Stimulated activated naive B cell treated with anti-CD40 and anti-IgM and Interleukin-4, amounts not matched to agents 10 μg/mL and 1 μg/mL and 100 μg/mL, for 72 hours (primary cell): Measurements from ENCODE around the gene ANKRD20A1.
A peak's percentile ranks its signal among the peaks of the same experiment; 100 is the strongest.
"Not testable (repeated sequence)": the region's sequence is repeated elsewhere in the genome, so short reads cannot be mapped to it uniquely, and the experiment has no call there.

Experiments
- ATAC-seq, 2 donors: fragments of 150-1000 bp; cut with Tn5 transposase; replicated peaks; 2 replicates each; pipeline ENCODE4 v1.10.0; 2021; ENCODE audit warnings: moderate library complexity in 1 of 2
- DNase-seq: peaks from one replicate; pipeline ENCODE4 v3.0.0; 2021
- H3K27ac Mint-ChIP-seq: one replicate; pipeline ENCODE4 v1.8.0; 2022; ENCODE audit warnings: mild to moderate bottlenecking, mixed read lengths
- H3K27me3 Mint-ChIP-seq, 2 donors: one replicate each; pipeline ENCODE4 v1.8.0; 2022; ENCODE audit warnings: mixed read lengths in 2 of 2
- H3K36me3 Mint-ChIP-seq, 2 donors: one replicate each; pipeline ENCODE4 v1.8.0; 2022; ENCODE audit warnings: mixed read lengths in 2 of 2, mild to moderate bottlenecking in 1 of 2
- H3K4me1 Mint-ChIP-seq, 2 donors: one replicate each; pipeline ENCODE4 v1.8.0; 2022; ENCODE audit warnings: mixed read lengths in 2 of 2, mild to moderate bottlenecking in 1 of 2
- H3K4me3 Mint-ChIP-seq, 2 donors: one replicate each; pipeline ENCODE4 v1.8.0; 2022; ENCODE audit warnings: mild to moderate bottlenecking in 2 of 2, mixed read lengths in 2 of 2, moderate library complexity in 1 of 2
- H3K9me3 Mint-ChIP-seq, 2 donors: one replicate each; pipeline ENCODE4 v1.8.0; 2022; ENCODE audit warnings: mixed read lengths in 2 of 2, mild to moderate bottlenecking in 1 of 2

The ANKRD20A1 gene

GRCh38 chr9:67858871-67859270 lies at the start of gene ANKRD20A1:
ANKRD20A1 (plus strand) TSS chr9:67858931; CDS start chr9:67859427, 496 bp downstream.
- not testable (repeated sequence) for ATAC-seq
- H3K4me3 Mint-ChIP-seq, result peak within 1 kb of the TSS in 1 of 2 donors; percentile 82
- H3K27me3 Mint-ChIP-seq, result peaks cover 0 to 12% of the 10 kb centered on the region in 2 donors

GRCh38 chr9:67832088-67832487 lies 26.6 kb upstream of the ANKRD20A1 start:
- not testable (repeated sequence) for H3K36me3 Mint-ChIP-seq, H3K4me1 Mint-ChIP-seq, H3K4me3 Mint-ChIP-seq, ATAC-seq, DNase-seq, H3K9me3 Mint-ChIP-seq, H3K27me3 Mint-ChIP-seq, H3K27ac Mint-ChIP-seq

More at GRCh38 chr9:67858871-67859270, at the start of gene ANKRD20A1:
- not testable (repeated sequence) for H3K27ac Mint-ChIP-seq, H3K9me3 Mint-ChIP-seq, H3K36me3 Mint-ChIP-seq, H3K4me1 Mint-ChIP-seq
- DNase-seq, result peak; percentile 1
